Uterus (tissue), 4 donors: ENCODE results near the gene UQCC2. TPM values are rescaled to one million over a fixed set of nuclear protein-coding genes. Genes with fewer than 3 reads are reported as not detected.

Experiments used
- DNase-seq, 2 donors: peaks; one replicate each; pipeline ENCODE4 v3.0.0-alpha.2; 2019 to 2020
- H3K27ac ChIP-seq, 2 donors: fragments of 200-600 bp; sonication (generic); 1 replicate in 1 of 2; 2 replicates in 1 of 2; pipeline ENCODE4 v1.5.1; 2016 to 2018
- H3K27me3 ChIP-seq, 2 donors: fragments of 200-600 bp; sonication (generic); one replicate each; pipeline ENCODE4 v1.5.1; 2018 to 2019; ENCODE audit warnings: control low read depth in 1 of 2
- H3K36me3 ChIP-seq, 2 donors: fragments of 200-600 bp; sonication (generic); one replicate each; pipeline ENCODE4 v1.5.1; 2019; ENCODE audit warnings: control low read depth in 1 of 2
- H3K4me1 ChIP-seq, 2 donors: fragments of 200-600 bp; sonication (generic); one replicate each; pipeline ENCODE4 v1.5.1; 2018 to 2019; ENCODE audit warnings: control low read depth in 1 of 2
- H3K4me3 ChIP-seq, 2 donors: fragments of 200-600 bp; sonication (generic); 1 replicate in 1 of 2; 2 replicates in 1 of 2; pipeline ENCODE4 v1.5.1; 2018 to 2019; ENCODE audit warnings: mild to moderate bottlenecking in 1 of 2
- H3K9me3 ChIP-seq, 2 donors: fragments of 200-600 bp; sonication (generic); one replicate each; pipeline ENCODE4 v1.5.1; 2019; ENCODE audit warnings: control low read depth in 1 of 2
- POLR2A ChIP-seq, 2 donors: fragments of 450-650 bp; IDR thresholded peaks; one replicate each; pipeline ENCODE4 v1.6.1; 2016; ENCODE audit warnings: antibody characterized with exemption in 2 of 2, mild to moderate bottlenecking in 1 of 2, moderate library complexity in 1 of 2
- intact Hi-C: fragments of 100-400 bp; cut with DNase I; formaldehyde crosslinking; loops from one replicate; pipeline ENCODE4 v1.15.1; 2023; ENCODE audit warnings: low total_unique reads
- total RNA-seq, 4 donors: library from RNA; depleted of rRNA in 3 of 4; stranded (reverse); fragments of >200 nt in 3 of 4; gene quantifications; one replicate each; pipeline versions ENCODE4 v1.1.0 to v1.2.4, GENCODE V29; 2014 to 2023
- TF ChIP-seq, protein P1 (sequence below), 4 experiments: fragments of 200-600 bp in 2 of 4; fragments of 450-650 bp in 2 of 4; sonication (generic) in 2 of 4; IDR thresholded peaks; one replicate each; pipeline ENCODE4 v1.5.1; 2016 to 2019; ENCODE audit warnings: antibody characterized with exemption in 4 of 4, mild to moderate bottlenecking in 2 of 4, moderate library complexity in 1 of 4
- donor health status: DM: yes; HTN: yes; CAD: no.

Gene UQCC2
- total RNA-seq, 4 donors from 2014 or later: 10.0 to 63.2 (median 30.9) TPM

DNA sequence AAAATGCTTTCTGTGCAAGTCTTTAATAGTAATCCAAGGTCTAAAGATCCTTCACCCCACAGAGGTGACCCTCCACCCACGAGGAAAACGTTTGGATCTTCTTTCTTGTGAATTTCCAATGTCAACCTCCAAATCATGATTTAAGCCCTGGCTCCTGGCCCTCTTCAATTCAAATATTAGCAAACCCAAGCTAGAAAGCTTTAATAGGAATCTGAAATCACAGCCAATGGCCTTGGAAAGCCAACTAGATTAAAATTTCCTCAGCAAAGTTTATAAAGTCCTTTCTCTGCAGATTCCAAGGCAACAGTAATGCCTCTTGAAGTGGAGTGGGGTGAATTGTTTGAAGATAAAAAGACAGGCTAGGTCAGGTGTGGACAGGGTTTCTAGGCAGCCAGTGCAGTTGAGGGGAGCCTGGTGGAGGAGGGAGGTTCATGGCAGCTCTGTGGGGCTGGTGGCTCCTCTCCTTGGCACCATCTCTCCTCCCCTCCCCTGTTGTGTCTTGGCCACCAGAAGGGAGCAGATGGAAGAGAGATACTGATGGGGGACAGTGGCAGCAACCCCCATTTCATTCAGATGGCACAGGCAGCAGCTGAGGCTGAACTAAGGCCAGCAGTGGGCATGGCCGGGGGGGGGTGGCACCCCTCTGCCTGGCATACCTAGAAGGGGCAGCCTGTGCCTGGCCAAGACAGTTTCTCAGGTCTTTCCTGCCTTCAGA lies 12.0 kb upstream of the UQCC2 start:
- no peaks in the 10 kb centered on the region for H3K36me3 ChIP-seq
- no peaks in the 10 kb centered on the region for H3K9me3 ChIP-seq
- no peak for DNase-seq
- H3K4me3 ChIP-seq: no peak overlapping the region
- no peak for TF ChIP-seq POLR2A (IDR thresholded peaks at IDR 0.05)
- TF ChIP-seq, protein P1, sequence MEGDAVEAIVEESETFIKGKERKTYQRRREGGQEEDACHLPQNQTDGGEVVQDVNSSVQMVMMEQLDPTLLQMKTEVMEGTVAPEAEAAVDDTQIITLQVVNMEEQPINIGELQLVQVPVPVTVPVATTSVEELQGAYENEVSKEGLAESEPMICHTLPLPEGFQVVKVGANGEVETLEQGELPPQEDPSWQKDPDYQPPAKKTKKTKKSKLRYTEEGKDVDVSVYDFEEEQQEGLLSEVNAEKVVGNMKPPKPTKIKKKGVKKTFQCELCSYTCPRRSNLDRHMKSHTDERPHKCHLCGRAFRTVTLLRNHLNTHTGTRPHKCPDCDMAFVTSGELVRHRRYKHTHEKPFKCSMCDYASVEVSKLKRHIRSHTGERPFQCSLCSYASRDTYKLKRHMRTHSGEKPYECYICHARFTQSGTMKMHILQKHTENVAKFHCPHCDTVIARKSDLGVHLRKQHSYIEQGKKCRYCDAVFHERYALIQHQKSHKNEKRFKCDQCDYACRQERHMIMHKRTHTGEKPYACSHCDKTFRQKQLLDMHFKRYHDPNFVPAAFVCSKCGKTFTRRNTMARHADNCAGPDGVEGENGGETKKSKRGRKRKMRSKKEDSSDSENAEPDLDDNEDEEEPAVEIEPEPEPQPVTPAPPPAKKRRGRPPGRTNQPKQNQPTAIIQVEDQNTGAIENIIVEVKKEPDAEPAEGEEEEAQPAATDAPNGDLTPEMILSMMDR (IDR thresholded peaks at IDR 0.05): no peak
- H3K27me3 ChIP-seq: no peaks in the 10 kb centered on the region
- intact Hi-C loops: no loop called here
- H3K27ac ChIP-seq: no peak overlapping the region
- peaks cover 0 to under 1% of the 10 kb centered on the region in 2 donors for H3K4me1 ChIP-seq

DNA sequence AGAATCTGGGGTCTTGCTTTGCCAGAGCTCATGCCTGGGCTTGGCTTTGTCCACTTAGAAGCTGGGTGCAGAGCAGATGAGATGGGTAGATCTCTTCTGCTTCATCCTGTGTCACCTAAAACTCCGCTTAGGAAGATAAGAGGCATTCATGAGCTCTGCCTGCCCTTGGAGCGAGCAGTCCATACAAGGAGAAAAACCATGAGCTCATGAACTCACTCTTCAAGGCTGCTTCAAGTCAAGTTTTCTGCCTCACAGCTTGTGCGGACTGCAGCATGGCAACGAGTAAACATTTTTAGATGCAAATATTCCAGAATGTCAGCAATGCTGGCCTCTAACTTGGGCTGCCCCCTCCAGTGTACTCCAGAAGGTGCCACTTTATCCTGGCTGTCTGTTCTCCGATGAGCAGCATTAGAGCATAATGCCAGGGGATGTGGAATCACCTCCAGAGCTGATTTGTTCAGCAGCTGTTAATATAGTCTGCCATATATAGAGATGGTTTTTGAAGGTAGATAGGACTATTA lies 10.7 kb upstream of the UQCC2 start:
- no peaks in the 10 kb centered on the region for H3K36me3 ChIP-seq
- intact Hi-C loops: no loop called here
- H3K9me3 ChIP-seq: no peaks in the 10 kb centered on the region
- H3K4me1 ChIP-seq: peaks cover 0 to 2% of the 10 kb centered on the region in 2 donors
- no peak overlapping the region for H3K27ac ChIP-seq
- DNase-seq: no peak
- no peaks in the 10 kb centered on the region for H3K27me3 ChIP-seq
- H3K4me3 ChIP-seq: no peak overlapping the region
- no peak for TF ChIP-seq POLR2A (IDR thresholded peaks at IDR 0.05)
- TF ChIP-seq, protein P1 (IDR thresholded peaks at IDR 0.05): no peak

DNA sequence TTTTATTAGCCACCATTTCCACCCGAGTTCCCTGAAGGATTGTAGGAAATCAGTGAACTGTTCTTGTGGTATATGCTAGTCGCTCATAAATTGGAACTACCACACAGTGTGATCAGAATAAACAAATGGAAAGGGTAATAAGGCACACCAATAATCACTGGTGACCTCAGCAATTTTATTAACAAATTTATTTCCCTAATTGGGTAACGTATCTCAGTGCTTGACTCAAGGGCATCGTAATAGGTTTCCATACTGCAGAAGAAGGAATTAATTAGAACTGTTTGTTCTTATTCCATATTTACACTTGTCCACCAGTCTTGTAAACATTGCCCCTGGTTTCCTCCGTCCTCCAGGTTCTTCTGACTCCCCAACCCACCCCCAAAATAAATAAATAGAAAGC lies 10.0 kb upstream of the UQCC2 start:
- intact Hi-C loops: no loop called here
- H3K9me3 ChIP-seq: no peaks in the 10 kb centered on the region
- H3K4me1 ChIP-seq: peaks cover 0 to 2% of the 10 kb centered on the region in 2 donors
- no peak for DNase-seq
- H3K27me3 ChIP-seq: no peaks in the 10 kb centered on the region
- H3K36me3 ChIP-seq: no peaks in the 10 kb centered on the region
- no peak overlapping the region for H3K27ac ChIP-seq
- TF ChIP-seq, protein P1 (IDR thresholded peaks at IDR 0.05): no peak
- no peak for TF ChIP-seq POLR2A (IDR thresholded peaks at IDR 0.05)
- no peak overlapping the region for H3K4me3 ChIP-seq

DNA sequence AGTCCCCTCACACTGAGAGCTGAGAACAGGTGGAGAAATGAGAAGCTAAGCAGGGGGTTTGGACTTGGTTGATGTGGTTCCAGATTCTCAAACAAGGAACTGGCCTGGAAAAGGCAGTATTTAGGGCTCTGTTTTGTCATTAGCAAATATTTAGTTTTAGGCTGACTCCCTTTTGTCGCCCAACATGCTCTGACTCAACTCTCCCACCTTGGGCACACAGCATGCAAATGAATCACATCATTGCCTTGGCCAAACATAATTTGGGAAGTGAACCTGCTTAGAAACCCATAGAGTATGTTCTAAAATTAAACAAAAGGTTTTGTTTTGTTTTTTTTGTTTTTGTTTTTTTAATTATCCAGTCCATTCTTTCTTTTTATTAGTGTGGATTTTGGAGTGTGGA lies 9.5 kb upstream of the UQCC2 start:
- peaks cover 0 to 2% of the 10 kb centered on the region in 2 donors for H3K4me1 ChIP-seq
- H3K27me3 ChIP-seq: no peaks in the 10 kb centered on the region
- no peak for TF ChIP-seq POLR2A (IDR thresholded peaks at IDR 0.05)
- TF ChIP-seq, protein P1 (IDR thresholded peaks at IDR 0.05): no peak
- H3K4me3 ChIP-seq: no peak overlapping the region
- intact Hi-C loops: no loop called here
- H3K9me3 ChIP-seq: no peaks in the 10 kb centered on the region
- no peaks in the 10 kb centered on the region for H3K36me3 ChIP-seq
- H3K27ac ChIP-seq: no peak overlapping the region
- DNase-seq: no peak

DNA sequence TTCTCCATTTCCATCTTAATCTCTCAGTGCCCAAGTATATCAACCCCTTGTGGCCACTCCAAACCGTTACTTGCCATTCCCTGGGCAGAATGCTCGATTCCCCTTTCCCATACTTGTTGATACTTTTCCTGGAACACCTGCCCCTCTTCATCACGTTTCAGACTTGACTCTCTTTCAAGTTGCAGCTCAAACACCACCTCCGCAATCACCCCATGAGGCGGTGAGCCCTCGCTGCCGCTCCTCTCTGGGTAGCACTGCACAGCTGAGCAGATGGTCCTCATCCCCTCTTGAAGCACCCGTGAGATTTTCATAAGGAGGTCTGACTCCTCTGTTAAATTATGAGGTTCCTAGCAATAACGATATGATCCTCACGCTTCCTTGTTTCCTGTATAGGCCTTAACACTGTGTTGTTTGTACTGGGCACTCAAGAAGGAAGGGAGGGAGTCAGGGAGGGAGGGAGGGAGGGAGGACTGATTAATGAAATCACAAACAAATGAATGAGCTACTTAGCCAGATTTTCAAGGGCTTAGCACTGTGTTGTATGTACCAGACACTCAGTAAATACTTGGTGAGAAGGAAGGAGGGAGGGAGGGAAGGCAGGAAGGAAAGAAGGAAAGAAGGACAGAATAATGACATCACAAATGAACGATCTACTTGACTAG lies 8.0 kb upstream of the UQCC2 start:
- Histone ChIP-seq H3K4me3 (no peak overlapping the region), H3K27me3 (no peaks in the 10 kb centered on the region), H3K36me3 (no peaks in the 10 kb centered on the region), H3K4me1 (peaks cover 0 to 2% of the 10 kb centered on the region in 2 donors), H3K27ac (peak overlapping the region in 1 of 2 donors; percentile 12), H3K9me3 (no peaks in the 10 kb centered on the region)
- DNase-seq: no peak
- TF ChIP-seq, protein P1 (IDR thresholded peaks at IDR 0.05): no peak
- TF ChIP-seq POLR2A (IDR thresholded peaks at IDR 0.05): no peak
- intact Hi-C loops: no loop called here
